DMS114 treated with DMSO at 0.1 percent for 48 hours (cell line): ENCODE results near the gene GRIN2D.

Source experiments
- DNase-seq: peaks from one replicate; lab custom pipeline; 2025; ENCODE audit not compliant: unreplicated experiment; lab: John Stamatoyannopoulos, UW

The GRIN2D gene

GRCh38 chr19:48441360-48442050 lies 48.0 kb downstream of the GRIN2D start:
- no peak for DNase-seq

GRCh38 chr19:48442116-48443035 lies 48.9 kb downstream of the GRIN2D start:
- DNase-seq: no peak

GRCh38 chr19:48443256-48443655 lies 49.8 kb downstream of the GRIN2D start:
- no peak for DNase-seq
